ENCODE data around the gene MEIOB.
"Not testable (repeated sequence)": the region's sequence is repeated elsewhere in the genome, so short reads cannot be mapped to it uniquely, and the experiment has no call there.

The MEIOB gene, protein sequence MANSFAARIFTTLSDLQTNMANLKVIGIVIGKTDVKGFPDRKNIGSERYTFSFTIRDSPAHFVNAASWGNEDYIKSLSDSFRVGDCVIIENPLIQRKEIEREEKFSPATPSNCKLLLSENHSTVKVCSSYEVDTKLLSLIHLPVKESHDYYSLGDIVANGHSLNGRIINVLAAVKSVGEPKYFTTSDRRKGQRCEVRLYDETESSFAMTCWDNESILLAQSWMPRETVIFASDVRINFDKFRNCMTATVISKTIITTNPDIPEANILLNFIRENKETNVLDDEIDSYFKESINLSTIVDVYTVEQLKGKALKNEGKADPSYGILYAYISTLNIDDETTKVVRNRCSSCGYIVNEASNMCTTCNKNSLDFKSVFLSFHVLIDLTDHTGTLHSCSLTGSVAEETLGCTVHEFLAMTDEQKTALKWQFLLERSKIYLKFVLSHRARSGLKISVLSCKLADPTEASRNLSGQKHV

DNA sequence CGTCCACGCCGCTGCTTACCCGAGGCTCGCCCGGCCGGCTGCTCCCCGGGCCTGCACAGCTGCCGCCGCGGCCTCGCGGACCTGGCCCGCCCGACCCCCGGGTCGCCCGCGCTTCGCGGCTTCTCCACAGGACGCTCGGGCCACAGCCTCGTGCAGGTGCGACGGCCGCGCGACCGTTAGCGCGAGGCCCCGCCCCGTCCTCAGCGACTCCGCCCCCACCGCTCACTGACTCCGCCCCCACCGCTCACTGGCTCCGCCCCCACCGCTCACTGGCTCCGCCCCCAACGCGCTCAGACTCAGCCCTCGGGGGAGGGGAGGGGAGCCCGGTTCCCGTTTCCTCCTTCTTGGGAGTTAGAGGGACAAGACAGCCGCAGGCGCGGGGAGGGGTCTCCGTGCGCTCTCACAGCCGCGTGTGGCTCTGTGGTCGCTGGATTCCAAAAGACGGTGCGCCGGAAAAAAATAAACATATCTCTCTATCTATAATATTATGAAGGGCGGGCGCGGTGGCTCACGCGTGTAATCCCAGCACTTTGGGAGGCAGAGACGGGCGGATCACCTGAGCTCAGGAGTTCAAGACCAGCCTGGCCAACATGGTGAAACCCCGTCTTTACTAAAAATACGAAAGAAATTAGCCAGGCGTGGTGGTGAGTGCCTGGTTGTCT lies at the start of gene MEIOB:
MEIOB (minus strand) TSS at position 191 of the 662 bp plus-strand sequence. CDS start 3,989 bp downstream, outside the sequence.
- Histone ChIP-seq H3K36me3 (ENCODE audit: insufficient read depth, low read depth, low read length) (no peaks in the 10 kb centered on the region), H3K9me3 (ENCODE audit: insufficient read depth, low read depth, low read length) (no peaks in the 10 kb centered on the region), H3K4me1 (ENCODE audit: insufficient read depth, low read length) (no peaks in the 10 kb centered on the region), H3K9ac (ENCODE audit: low read depth, low read length) (no peak within 1 kb of the TSS), H3K4me3 (ENCODE audit: low read length) (peak within 1 kb of the TSS; percentile 61), H3K27ac (ENCODE audit: low read length) (no peak within 1 kb of the TSS), H3K27me3 (ENCODE audit: insufficient read depth, low read length) (peaks cover 36% of the 10 kb centered on the region)

DNA sequence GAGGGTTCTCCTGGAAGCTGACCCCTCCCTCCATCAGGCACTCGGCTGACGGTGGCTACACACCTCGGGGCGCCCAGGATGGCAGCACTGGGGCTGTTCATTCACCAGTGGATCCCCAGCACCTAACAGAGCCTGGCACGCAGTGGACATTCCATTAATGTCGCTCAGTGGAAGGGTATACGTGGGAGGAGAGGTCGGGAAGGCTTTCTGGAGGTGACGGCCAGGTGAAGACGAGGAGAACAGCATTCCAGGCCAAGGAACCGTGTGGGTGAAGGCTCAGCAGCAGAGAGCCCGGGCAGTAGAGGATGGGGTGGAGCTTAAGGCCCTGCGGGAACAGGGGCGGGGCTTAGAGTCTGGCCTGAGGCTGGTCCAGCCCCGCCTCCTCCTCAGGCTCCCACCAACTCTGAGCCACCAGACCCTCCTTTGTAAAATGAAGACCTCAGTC lies 48.8 kb upstream of the MEIOB start:
- Histone ChIP-seq H3K27ac (ENCODE audit: low read length) (no peak overlapping the region), H3K27me3 (ENCODE audit: insufficient read depth, low read length) (peaks cover 94% of the 10 kb centered on the region), H3K9me3 (ENCODE audit: insufficient read depth, low read depth, low read length) (no peaks in the 10 kb centered on the region), H3K4me1 (ENCODE audit: insufficient read depth, low read length) (no peaks in the 10 kb centered on the region; the same call in 1 of the 2 replicates), H3K36me3 (ENCODE audit: insufficient read depth, low read depth, low read length) (no peaks in the 10 kb centered on the region), H3K4me3 (ENCODE audit: low read length) (no peak overlapping the region), H3K9ac (ENCODE audit: low read depth, low read length) (no peak overlapping the region)

DNA sequence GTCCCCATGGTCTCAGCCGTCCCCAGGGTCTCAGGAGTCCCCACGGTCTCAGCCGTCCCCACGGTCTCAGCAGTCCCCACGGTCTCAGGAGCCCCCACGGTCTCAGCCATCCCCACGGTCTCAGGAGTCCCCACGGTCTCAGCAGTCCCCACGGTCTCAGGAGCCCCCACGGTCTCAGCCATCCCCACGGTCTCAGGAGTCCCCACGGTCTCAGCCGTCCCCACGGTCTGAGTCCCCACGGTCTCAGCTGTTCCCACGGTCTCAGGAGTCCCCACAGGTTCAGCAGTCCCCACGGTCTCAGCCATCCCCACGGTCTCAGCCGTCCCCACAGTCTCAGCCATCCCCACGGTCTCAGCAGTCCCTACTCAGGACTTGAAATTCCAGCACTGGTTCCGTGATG lies 48.2 kb upstream of the MEIOB start:
- H3K4me1 ChIP-seq (ENCODE audit: insufficient read depth, low read length); H3K27ac ChIP-seq (ENCODE audit: low read length); H3K4me3 ChIP-seq (ENCODE audit: low read length); H3K36me3 ChIP-seq (ENCODE audit: insufficient read depth, low read depth, low read length); H3K9ac ChIP-seq (ENCODE audit: low read depth, low read length); H3K9me3 ChIP-seq (ENCODE audit: insufficient read depth, low read depth, low read length): not testable (repeated sequence)
- peaks cover 94% of the 10 kb centered on the region for H3K27me3 ChIP-seq (ENCODE audit: insufficient read depth, low read length)

DNA sequence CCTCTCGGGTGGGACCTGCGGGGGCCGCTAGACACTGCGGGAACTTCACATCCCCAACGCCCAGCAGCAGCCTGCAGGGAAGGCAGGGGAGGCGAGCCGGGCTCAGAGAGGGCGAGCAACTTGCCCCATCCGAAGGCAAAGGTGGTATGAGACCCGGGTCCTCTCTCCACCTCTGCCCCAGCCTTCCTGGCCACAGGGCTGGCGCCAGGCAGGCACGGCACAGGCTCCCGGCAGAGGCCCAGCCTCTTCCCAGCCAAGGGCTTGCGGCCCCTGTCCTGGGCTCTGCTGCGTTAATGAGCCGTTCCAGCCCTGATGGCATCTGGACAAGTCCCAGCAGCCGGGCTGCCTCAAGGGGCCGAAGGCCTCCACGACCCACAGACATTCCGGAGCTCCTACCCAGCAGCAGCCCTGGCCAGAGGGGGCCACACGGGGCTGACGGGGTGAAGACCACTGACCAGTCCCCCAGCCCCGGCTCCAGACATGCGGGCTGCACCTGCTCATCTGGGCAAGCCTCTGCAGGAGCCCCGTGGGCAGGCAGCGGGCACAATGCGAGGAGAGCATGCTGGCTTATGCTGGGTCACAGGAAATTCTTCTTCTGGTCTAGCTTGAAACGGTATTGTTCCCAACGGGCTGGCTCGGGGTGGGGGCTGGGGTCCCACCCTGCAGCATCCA lies 47.5 kb upstream of the MEIOB start:
- no peak overlapping the region for H3K4me3 ChIP-seq (ENCODE audit: low read length)
- H3K9ac ChIP-seq (ENCODE audit: low read depth, low read length) = no peak overlapping the region
- no peaks in the 10 kb centered on the region for H3K36me3 ChIP-seq (ENCODE audit: insufficient read depth, low read depth, low read length)
- no peaks in the 10 kb centered on the region for H3K9me3 ChIP-seq (ENCODE audit: insufficient read depth, low read depth, low read length)
- no peaks in the 10 kb centered on the region; the same call in 1 of the 2 replicates for H3K4me1 ChIP-seq (ENCODE audit: insufficient read depth, low read length)
- peaks cover 97% of the 10 kb centered on the region for H3K27me3 ChIP-seq (ENCODE audit: insufficient read depth, low read length)
- H3K27ac ChIP-seq (ENCODE audit: low read length) = no peak overlapping the region

DNA sequence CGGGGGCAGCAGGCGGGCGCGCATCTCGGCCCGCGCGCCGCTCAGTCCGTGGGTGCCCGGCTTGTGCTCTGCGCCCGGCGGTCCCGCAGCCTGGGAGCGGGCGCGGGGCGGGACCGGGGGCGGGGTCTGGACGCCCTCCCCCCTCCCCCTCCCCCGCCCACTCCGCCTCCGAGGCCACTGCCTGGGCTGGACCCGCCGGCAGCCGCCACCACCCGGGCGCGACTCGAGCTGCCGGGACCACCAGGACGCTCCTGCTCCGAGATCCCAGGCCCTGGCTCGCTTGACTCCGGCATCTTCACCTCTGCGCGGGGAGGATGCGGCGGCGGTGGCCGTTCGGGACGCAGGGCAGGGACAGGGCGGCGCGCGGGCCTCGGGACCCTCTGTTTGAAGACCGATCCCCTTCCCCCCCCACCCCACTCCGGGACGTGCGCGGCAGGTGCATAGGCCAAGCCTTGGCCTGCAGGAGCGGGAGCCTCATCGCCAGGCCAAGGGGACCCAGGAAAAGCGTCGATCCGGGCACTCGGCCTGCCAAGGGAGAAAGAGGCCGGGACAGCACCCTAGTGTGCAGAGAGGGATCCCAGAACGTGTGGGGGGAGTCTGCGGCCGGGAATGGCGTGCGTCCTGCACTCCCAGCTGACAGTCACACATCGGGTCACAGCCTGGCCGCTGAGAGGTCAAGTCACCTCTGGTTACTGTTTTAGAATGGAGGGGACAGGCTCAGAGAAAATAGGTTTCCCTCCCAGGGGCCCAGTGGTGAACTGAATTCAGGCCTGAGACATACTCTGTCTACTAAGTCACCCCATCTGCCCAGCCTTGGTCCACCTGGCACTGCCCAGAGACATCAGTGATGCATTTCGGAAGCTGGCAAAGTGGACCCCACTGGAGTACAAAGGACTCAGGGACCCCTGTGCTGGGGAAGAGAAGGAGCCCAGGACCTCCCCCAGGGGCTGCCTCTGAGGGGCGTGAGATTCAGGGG lies 46.7 kb upstream of the MEIOB start, which contains the start of gene HS3ST6:
HS3ST6 (minus strand) TSS at position 65 of the 976 bp plus-strand sequence. CDS start 92 bp downstream, outside the sequence.
- Histone ChIP-seq H3K4me3 (ENCODE audit: low read length) (peak within 1 kb of the TSS; percentile 43; the same call in 1 of the 2 replicates), H3K9me3 (ENCODE audit: insufficient read depth, low read depth, low read length) (no peaks in the 10 kb centered on the region), H3K36me3 (ENCODE audit: insufficient read depth, low read depth, low read length) (no peaks in the 10 kb centered on the region), H3K27ac (ENCODE audit: low read length) (no peak within 1 kb of the TSS), H3K27me3 (ENCODE audit: insufficient read depth, low read length) (peaks cover 97% of the 10 kb centered on the region), H3K9ac (ENCODE audit: low read depth, low read length) (no peak within 1 kb of the TSS), H3K4me1 (ENCODE audit: insufficient read depth, low read length) (no peaks in the 10 kb centered on the region; the same call in 1 of the 2 replicates)

DNA sequence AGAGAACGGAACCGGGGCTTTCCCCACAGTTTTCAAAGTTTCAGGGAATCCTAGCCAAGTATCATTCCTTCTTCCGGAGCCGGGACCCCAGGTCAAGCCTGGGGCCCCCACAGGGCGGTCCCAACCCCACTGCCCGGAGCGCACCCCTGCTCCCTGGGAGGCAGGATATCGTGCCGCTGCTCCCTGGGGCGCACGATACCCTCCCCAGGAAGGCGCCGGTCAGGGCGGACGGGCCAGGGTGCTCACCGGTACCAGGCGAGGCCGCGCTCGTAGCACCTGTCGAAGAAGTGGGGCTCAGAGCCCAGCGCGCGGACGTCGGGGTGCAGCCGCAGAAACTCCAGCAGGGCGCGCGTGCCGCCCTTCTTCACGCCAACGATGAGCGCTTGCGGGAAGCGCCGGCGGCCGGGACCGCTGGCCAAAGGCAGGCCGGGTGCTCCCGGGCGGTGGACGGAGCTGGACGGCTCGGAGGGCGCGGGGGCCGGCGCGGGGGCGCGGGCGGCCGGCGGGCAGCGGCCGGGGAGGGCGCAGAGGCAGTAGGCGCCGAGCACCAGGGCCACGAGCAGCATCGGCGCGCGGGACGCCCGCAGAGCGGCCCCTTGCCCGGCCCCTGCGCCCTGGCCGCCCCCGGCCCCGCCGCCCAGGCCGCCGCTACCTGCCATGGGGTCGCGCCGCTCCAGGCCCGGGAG lies 45.8 kb upstream of the MEIOB start:
- Histone ChIP-seq H3K9me3 (ENCODE audit: insufficient read depth, low read depth, low read length) (no peaks in the 10 kb centered on the region), H3K9ac (ENCODE audit: low read depth, low read length) (no peak overlapping the region), H3K4me3 (ENCODE audit: low read length) (peak overlapping the region; percentile 42; the same call in 1 of the 2 replicates), H3K27me3 (ENCODE audit: insufficient read depth, low read length) (peaks cover 90% of the 10 kb centered on the region), H3K4me1 (ENCODE audit: insufficient read depth, low read length) (no peaks in the 10 kb centered on the region; the same call in 1 of the 2 replicates), H3K36me3 (ENCODE audit: insufficient read depth, low read depth, low read length) (no peaks in the 10 kb centered on the region), H3K27ac (ENCODE audit: low read length) (no peak overlapping the region)

DNA sequence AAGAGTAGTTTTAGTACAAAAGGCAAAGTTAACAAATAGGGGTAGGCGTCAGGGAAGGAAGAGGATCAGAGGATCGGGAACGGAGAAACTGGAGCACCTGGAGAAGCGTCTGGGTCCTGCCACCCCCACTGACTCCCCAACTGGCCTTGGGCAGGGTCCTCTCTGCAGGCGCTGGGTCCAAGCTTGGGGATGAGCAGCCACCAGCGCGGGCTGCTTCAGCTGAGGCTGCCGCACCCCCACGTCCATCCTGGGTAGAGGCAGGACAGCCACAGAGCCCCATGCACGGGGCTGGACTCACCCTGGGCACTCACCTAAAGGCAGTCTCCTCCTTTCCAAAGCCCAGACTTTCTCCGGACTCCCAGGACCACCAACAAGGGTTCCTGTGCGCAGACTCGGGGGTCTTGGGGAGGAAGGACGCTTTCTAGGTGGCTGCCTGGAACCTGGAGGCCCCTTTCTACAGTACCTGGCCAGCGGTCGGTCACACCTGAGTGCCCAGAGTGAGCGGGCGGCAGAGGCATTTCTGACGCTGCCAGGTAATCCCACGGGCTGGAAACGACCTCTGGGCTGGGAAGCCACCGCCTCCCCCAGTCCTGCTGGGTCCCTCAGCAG lies 45.2 kb upstream of the MEIOB start:
- no peak overlapping the region for H3K27ac ChIP-seq (ENCODE audit: low read length)
- H3K9me3 ChIP-seq (ENCODE audit: insufficient read depth, low read depth, low read length) = no peaks in the 10 kb centered on the region
- no peaks in the 10 kb centered on the region for H3K36me3 ChIP-seq (ENCODE audit: insufficient read depth, low read depth, low read length)
- peaks cover 84% of the 10 kb centered on the region for H3K27me3 ChIP-seq (ENCODE audit: insufficient read depth, low read length)
- no peaks in the 10 kb centered on the region; the same call in 1 of the 2 replicates for H3K4me1 ChIP-seq (ENCODE audit: insufficient read depth, low read length)
- H3K4me3 ChIP-seq (ENCODE audit: low read length) = peak overlapping the region; percentile 43; the same call in 1 of the 2 replicates
- no peak overlapping the region for H3K9ac ChIP-seq (ENCODE audit: low read depth, low read length)

DNA sequence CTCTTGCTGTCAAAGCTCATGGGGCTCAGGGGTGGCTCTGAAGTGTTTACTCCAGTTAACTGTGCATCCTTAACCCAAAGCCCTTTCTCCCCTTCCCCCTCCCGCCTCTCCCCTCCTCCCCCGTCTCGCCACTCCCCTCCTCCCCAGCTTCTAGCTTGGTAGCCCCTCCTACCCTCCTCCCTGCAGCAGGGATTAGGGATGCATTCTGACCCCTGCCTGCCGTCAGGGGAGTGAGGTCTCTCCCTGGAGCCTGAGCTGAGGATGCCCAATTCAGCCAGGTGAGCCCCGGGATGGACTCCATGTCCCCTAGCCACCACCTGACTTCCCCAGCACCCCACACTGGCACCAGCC lies 44.7 kb upstream of the MEIOB start:
- peaks cover 79% of the 10 kb centered on the region for H3K27me3 ChIP-seq (ENCODE audit: insufficient read depth, low read length)
- no peaks in the 10 kb centered on the region for H3K9me3 ChIP-seq (ENCODE audit: insufficient read depth, low read depth, low read length)

DNA sequence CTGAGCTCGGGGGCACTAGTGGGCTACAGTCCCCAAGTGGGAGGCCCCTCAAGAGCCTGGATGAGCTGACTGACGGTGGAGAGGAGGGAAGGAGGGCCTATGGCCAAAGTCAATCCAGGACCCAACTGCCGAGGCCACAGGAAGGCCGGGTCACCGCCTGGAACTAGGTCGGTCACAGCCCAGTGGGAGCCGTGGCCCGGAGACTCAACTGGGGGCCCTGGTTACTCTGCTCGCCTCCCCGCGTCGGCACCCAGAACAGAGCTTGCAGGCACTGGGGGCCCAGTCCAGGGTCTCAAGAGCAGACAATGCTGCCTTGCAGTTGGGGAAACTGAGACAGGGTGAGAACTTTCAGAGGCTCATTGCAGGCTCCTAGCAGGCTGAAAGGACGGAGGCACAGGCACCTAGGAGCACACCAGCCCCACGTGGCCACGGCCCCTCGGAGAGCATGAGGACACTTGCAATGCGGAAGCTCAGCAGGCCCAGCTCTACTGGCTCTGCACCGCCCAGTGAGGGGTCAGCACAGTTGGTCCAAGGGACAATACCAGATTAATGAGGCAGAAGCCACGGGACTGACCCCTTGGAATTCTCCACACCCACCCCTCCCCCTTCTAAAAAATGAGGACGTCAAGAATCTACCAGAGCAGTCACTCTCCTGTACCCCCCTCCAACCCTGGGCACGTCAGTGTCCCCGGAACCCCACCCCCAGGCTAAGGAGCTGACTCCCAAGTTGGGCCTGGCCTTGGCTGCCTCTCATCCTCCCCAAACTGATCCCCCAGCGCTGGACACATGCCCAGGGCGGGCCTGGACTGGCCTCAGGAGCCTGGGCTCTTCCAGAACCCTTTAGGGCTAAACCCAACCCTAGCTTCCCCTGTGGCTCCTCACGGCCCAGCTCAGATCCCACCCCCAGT lies 44.0 kb upstream of the MEIOB start:
- H3K9me3 ChIP-seq (ENCODE audit: insufficient read depth, low read depth, low read length) = no peaks in the 10 kb centered on the region
- H3K27me3 ChIP-seq (ENCODE audit: insufficient read depth, low read length) = peaks cover 72% of the 10 kb centered on the region
- no peak overlapping the region for H3K9ac ChIP-seq (ENCODE audit: low read depth, low read length)
- H3K27ac ChIP-seq (ENCODE audit: low read length) = no peak overlapping the region
- H3K4me1 ChIP-seq (ENCODE audit: insufficient read depth, low read length) = no peaks in the 10 kb centered on the region; the same call in 1 of the 2 replicates
- H3K36me3 ChIP-seq (ENCODE audit: insufficient read depth, low read depth, low read length) = no peaks in the 10 kb centered on the region
- H3K4me3 ChIP-seq (ENCODE audit: low read length) = no peak overlapping the region

More for the DNA sequence above, 44.7 kb upstream of the MEIOB start:
- no peak overlapping the region for H3K9ac ChIP-seq (ENCODE audit: low read depth, low read length)
- no peak overlapping the region for H3K27ac ChIP-seq (ENCODE audit: low read length)
- no peaks in the 10 kb centered on the region for H3K36me3 ChIP-seq (ENCODE audit: insufficient read depth, low read depth, low read length)
- H3K4me1 ChIP-seq (ENCODE audit: insufficient read depth, low read length) = no peaks in the 10 kb centered on the region; the same call in 1 of the 2 replicates
- H3K4me3 ChIP-seq (ENCODE audit: low read length) = peak overlapping the region; percentile 43; the same call in 1 of the 2 replicates
